Measurements from ENCODE around the gene KCNIP3. TPM values are rescaled to one million over a fixed set of nuclear protein-coding genes. Genes with fewer than 3 reads are reported as not detected.

KCNIP3 gene
- total RNA-seq, 1 donor from 2014 or later: 3.8 TPM

Other genes starting within 250 kb of the KCNIP3 start
- gene MRPS5, start 175.5 kb upstream of the KCNIP3 start, total RNA-seq: 43.4 TPM
- 11.7 TPM for gene ZNF514, start 137.5 kb upstream of the KCNIP3 start, total RNA-seq
- 2.6 TPM for gene ZNF2, start 131.5 kb upstream of the KCNIP3 start, total RNA-seq
- gene ZNF892, start 89.8 kb upstream of the KCNIP3 start, total RNA-seq: 3.6 TPM
- gene PROM2, start 22.9 kb upstream of the KCNIP3 start, total RNA-seq: 0.39 TPM
- gene FAHD2A, start 105.4 kb downstream of the KCNIP3 start, total RNA-seq: 18.5 TPM
- not detected for gene TRIM43B, start 187.4 kb downstream of the KCNIP3 start, total RNA-seq

Measured in mesenteric fat pad (tissue), 1 donor.